Fibroblast of lung (primary cell): ENCODE results near the gene SMAD3.

Experiments
- CTCF ChIP-seq, 2 donors: IDR thresholded peaks in 1 of 2; conservative IDR thresholded peaks in 1 of 2; 1 replicate in 1 of 2; 2 replicates in 1 of 2; pipeline ENCODE4 v1.5.1; 2011 to 2012; ENCODE audit warnings: low read length in 2 of 2, control low read depth in 1 of 2, inconsistent platforms in 1 of 2, low read depth in 1 of 2, mild to moderate bottlenecking in 1 of 2
- EZH2 ChIP-seq: IDR thresholded peaks from 2 replicates; pipeline ENCODE4 v1.5.1; 2012; ENCODE audit warnings: low read length, control low read depth, mild to moderate bottlenecking; ENCODE audit errors: missing control alignments

GRCh38 chr15:67030036-67030762 lies 35.2 kb upstream of the SMAD3 start:
- no peak for TF ChIP-seq CTCF (conservative IDR thresholded peaks at IDR 0.05 in 1 of 2, IDR thresholded peaks at IDR 0.05 in 1 of 2; ENCODE audit: low read depth in 1 of 2, low read length in 2 of 2)
- no peak for TF ChIP-seq EZH2
